K562 (cell line): ENCODE data around the gene C2CD5. TPM values are rescaled to one million over a fixed set of nuclear protein-coding genes. Genes with fewer than 3 reads are reported as not detected.

Experiments used
- ATF4 ChIP-seq: fragments of 450-650 bp; formaldehyde crosslinking; IDR thresholded peaks from 2 replicates; pipeline ENCODE4 v1.4.0; 2022; ENCODE audit warnings: mild to moderate bottlenecking, moderate library complexity
- ETV5 ChIP-seq: sonication (generic); formaldehyde crosslinking; IDR thresholded peaks from 2 replicates; pipeline ENCODE4 v1.4.0; 2020; ENCODE audit warnings: low read depth, mild to moderate bottlenecking, missing genetic modification reagents
- HLTF ChIP-seq: fragments of 450-650 bp; IDR thresholded peaks from 2 replicates; pipeline ENCODE4 v1.6.1; 2016
- KDM1A ChIP-seq, 2 experiments: fragments of 450-650 bp; IDR thresholded peaks; 2 replicates each; pipeline ENCODE4 v1.6.1; 2016; ENCODE audit warnings: mild to moderate bottlenecking in 2 of 2
- KDM5B ChIP-seq: fragments of 200-600 bp; sonication (generic); IDR thresholded peaks from 2 replicates; pipeline ENCODE4 v1.6.1; 2012; ENCODE audit warnings: low read depth, mild to moderate bottlenecking, moderate library complexity, low read length, control low read depth, inconsistent platforms; ENCODE audit not compliant: insufficient replicate concordance
- MYBL2 ChIP-seq, 2 experiments: fragments of 450-650 bp in 1 of 2; sonication (generic) in 1 of 2; formaldehyde crosslinking in 1 of 2; IDR thresholded peaks; 2 replicates each; pipeline versions ENCODE4 v1.6.1 to v1.8.1; 2017 to 2022; ENCODE audit warnings: borderline replicate concordance in 1 of 2, inconsistent platforms in 1 of 2, low read depth in 1 of 2, mild to moderate bottlenecking in 1 of 2, missing genetic modification reagents in 1 of 2, moderate library complexity in 1 of 2
- TRIM28 ChIP-seq: fragments of 450-650 bp; IDR thresholded peaks from 2 replicates; pipeline ENCODE4 v1.6.1; 2017
- ZFP1 ChIP-seq: fragments of 450-650 bp; formaldehyde crosslinking; IDR thresholded peaks from 2 replicates; pipeline ENCODE4 v1.4.0; 2020; ENCODE audit warnings: mild to moderate bottlenecking, mixed read lengths
- ZHX1 ChIP-seq: fragments of 150-350 bp; conservative IDR thresholded peaks from 2 replicates; pipeline ENCODE4 v1.6.1; 2014; ENCODE audit warnings: low read length
- polyA plus RNA-seq, 8 experiments: library from polyadenylated mRNA; depleted of rRNA in 4 of 8; stranded (reverse) in 5 of 8; unstranded in 3 of 8; fragments of >200 nt; fragmentation: Nextera tagmentation in 2 of 8; fragmentation: Illumina TruSeq in 1 of 8; extraction: Ambion mirVana in 2 of 8; extraction: Trizol in 1 of 8; gene quantifications; 2 replicates each; pipeline versions ENCODE4 v1.2.1 to v1.2.3, GENCODE V29; 2011 to 2014; ENCODE audit warnings: inconsistent platforms in 1 of 8, missing spikeins in 1 of 8
- total RNA-seq, 7 experiments: library from RNA; depleted of rRNA in 6 of 7; stranded (reverse); fragments of >200 nt in 6 of 7; fragmentation: Illumina TruSeq in 2 of 7; extraction: Trizol in 2 of 7; gene quantifications; 2 replicates each; pipeline versions ENCODE4 v1.2.1 to v1.2.3, GENCODE V29; 2011 to 2021; ENCODE audit warnings: low replicate concordance in 1 of 7
- TF ChIP-seq, protein P1 (sequence below): sonication (generic); formaldehyde crosslinking; IDR thresholded peaks from 2 replicates; pipeline ENCODE4 v1.8.1; 2023; ENCODE audit warnings: missing genetic modification reagents, mild to moderate bottlenecking, borderline replicate concordance
- TF ChIP-seq, protein P2 (sequence below): fragments of 450-650 bp; IDR thresholded peaks from 2 replicates; pipeline ENCODE4 v1.7.1; 2018; ENCODE audit warnings: mild to moderate bottlenecking, low read depth; ENCODE audit not compliant: partially characterized antibody
- TF ChIP-seq, protein P3 (sequence below): conservative IDR thresholded peaks from 2 replicates; pipeline ENCODE4 v1.6.1; 2011; ENCODE audit warnings: low read depth, mild to moderate bottlenecking, low read length; ENCODE audit not compliant: control insufficient read depth

C2CD5 gene
- total and polyA plus RNA-seq, 9 of the 15 experiments (the other 6 are each of a cell fraction or from before 2014, with no cell fraction given): 5.1 to 24.1 (median 14.3) TPM

- TF ChIP-seq ZHX1: no peak; the same call in 1 of the 2 replicates
- TF ChIP-seq ETV5 (CRISPR knock-in tag): peak; percentile 57; the same call in 1 of the 2 replicates
- TF ChIP-seq, protein P1, sequence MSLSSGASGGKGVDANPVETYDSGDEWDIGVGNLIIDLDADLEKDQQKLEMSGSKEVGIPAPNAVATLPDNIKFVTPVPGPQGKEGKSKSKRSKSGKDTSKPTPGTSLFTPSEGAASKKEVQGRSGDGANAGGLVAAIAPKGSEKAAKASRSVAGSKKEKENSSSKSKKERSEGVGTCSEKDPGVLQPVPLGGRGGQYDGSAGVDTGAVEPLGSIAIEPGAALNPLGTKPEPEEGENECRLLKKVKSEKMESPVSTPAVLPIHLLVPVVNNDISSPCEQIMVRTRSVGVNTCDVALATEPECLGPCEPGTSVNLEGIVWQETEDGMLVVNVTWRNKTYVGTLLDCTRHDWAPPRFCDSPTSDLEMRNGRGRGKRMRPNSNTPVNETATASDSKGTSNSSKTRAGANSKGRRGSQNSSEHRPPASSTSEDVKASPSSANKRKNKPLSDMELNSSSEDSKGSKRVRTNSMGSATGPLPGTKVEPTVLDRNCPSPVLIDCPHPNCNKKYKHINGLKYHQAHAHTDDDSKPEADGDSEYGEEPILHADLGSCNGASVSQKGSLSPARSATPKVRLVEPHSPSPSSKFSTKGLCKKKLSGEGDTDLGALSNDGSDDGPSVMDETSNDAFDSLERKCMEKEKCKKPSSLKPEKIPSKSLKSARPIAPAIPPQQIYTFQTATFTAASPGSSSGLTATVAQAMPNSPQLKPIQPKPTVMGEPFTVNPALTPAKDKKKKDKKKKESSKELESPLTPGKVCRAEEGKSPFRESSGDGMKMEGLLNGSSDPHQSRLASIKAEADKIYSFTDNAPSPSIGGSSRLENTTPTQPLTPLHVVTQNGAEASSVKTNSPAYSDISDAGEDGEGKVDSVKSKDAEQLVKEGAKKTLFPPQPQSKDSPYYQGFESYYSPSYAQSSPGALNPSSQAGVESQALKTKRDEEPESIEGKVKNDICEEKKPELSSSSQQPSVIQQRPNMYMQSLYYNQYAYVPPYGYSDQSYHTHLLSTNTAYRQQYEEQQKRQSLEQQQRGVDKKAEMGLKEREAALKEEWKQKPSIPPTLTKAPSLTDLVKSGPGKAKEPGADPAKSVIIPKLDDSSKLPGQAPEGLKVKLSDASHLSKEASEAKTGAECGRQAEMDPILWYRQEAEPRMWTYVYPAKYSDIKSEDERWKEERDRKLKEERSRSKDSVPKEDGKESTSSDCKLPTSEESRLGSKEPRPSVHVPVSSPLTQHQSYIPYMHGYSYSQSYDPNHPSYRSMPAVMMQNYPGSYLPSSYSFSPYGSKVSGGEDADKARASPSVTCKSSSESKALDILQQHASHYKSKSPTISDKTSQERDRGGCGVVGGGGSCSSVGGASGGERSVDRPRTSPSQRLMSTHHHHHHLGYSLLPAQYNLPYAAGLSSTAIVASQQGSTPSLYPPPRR (CRISPR knock-in tag): no peak
- no peak for TF ChIP-seq MYBL2 (IDR thresholded peaks at IDR 0.05; ENCODE audit: low read depth)
- no peak for TF ChIP-seq MYBL2 (CRISPR knock-in tag; IDR thresholded peaks at IDR 0.05; ENCODE audit: borderline replicate concordance)
- TF ChIP-seq TRIM28: peak; percentile 64
- TF ChIP-seq ATF4: no peak
- no peak for TF ChIP-seq ZFP1 (CRISPR knock-in tag)
- TF ChIP-seq, protein P2, sequence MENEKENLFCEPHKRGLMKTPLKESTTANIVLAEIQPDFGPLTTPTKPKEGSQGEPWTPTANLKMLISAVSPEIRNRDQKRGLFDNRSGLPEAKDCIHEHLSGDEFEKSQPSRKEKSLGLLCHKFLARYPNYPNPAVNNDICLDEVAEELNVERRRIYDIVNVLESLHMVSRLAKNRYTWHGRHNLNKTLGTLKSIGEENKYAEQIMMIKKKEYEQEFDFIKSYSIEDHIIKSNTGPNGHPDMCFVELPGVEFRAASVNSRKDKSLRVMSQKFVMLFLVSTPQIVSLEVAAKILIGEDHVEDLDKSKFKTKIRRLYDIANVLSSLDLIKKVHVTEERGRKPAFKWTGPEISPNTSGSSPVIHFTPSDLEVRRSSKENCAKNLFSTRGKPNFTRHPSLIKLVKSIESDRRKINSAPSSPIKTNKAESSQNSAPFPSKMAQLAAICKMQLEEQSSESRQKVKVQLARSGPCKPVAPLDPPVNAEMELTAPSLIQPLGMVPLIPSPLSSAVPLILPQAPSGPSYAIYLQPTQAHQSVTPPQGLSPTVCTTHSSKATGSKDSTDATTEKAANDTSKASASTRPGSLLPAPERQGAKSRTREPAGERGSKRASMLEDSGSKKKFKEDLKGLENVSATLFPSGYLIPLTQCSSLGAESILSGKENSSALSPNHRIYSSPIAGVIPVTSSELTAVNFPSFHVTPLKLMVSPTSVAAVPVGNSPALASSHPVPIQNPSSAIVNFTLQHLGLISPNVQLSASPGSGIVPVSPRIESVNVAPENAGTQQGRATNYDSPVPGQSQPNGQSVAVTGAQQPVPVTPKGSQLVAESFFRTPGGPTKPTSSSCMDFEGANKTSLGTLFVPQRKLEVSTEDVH: peak; percentile 69
- TF ChIP-seq, protein P3, sequence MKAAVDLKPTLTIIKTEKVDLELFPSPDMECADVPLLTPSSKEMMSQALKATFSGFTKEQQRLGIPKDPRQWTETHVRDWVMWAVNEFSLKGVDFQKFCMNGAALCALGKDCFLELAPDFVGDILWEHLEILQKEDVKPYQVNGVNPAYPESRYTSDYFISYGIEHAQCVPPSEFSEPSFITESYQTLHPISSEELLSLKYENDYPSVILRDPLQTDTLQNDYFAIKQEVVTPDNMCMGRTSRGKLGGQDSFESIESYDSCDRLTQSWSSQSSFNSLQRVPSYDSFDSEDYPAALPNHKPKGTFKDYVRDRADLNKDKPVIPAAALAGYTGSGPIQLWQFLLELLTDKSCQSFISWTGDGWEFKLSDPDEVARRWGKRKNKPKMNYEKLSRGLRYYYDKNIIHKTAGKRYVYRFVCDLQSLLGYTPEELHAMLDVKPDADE: peak; percentile 43; the same call in 1 of the 2 replicates
- peak; percentile 84 for TF ChIP-seq KDM5B
- 0 out of 2 replicates have a peak, but pooled peaks have one; percentile 24 for TF ChIP-seq HLTF
- 0 out of 4 replicates have a peak, but pooled peaks of 1 of the 2 experiments have one; percentile 26 for TF ChIP-seq KDM1A (IDR thresholded peaks at IDR 0.05)
Observed at GRCh38 chr12:22544038-22544979, at the start of gene C2CD5 (continued).
